ENCODE results near the gene CNBD2.

Gene CNBD2

GRCh38 chr20:35975576-35976373, 7.4 kb downstream of the CNBD2 start:
- DNase-seq (ENCODE audit: low read depth), result no peak
- TF ChIP-seq CTCF (IDR thresholded peaks at IDR 0.05; ENCODE audit: insufficient read depth, low read depth, low read length, missing control alignments), result no peak
- no peak overlapping the region for H3K4me3 ChIP-seq (ENCODE audit: low read depth, low read length)

- no peak overlapping the region for H3K4me3 ChIP-seq (ENCODE audit: low read depth, low read length)
- TF ChIP-seq CTCF (IDR thresholded peaks at IDR 0.05; ENCODE audit: insufficient read depth, low read depth, low read length, missing control alignments), result no peak
- no peak for DNase-seq (ENCODE audit: low read depth)
Observed at GRCh38 chr20:35978041-35978513, 9.7 kb downstream of the CNBD2 start.

- no peak for DNase-seq (ENCODE audit: low read depth)
- no peak overlapping the region for H3K4me3 ChIP-seq (ENCODE audit: low read depth, low read length)
- TF ChIP-seq CTCF (IDR thresholded peaks at IDR 0.05; ENCODE audit: insufficient read depth, low read depth, low read length, missing control alignments), result no peak
Observed at GRCh38 chr20:35979544-35979943, 11.2 kb downstream of the CNBD2 start.

- no peak for DNase-seq (ENCODE audit: low read depth)
- TF ChIP-seq CTCF (IDR thresholded peaks at IDR 0.05; ENCODE audit: insufficient read depth, low read depth, low read length, missing control alignments), result no peak
- H3K4me3 ChIP-seq (ENCODE audit: low read depth, low read length), result no peak overlapping the region
Observed at GRCh38 chr20:35981969-35982368, 13.6 kb downstream of the CNBD2 start.

- no peak for TF ChIP-seq CTCF (IDR thresholded peaks at IDR 0.05; ENCODE audit: insufficient read depth, low read depth, low read length, missing control alignments)
- DNase-seq (ENCODE audit: low read depth), result no peak
Observed at GRCh38 chr20:35984382-35984781, 16.0 kb downstream of the CNBD2 start.

GRCh38 chr20:35985806-35986205, 17.4 kb downstream of the CNBD2 start:
- H3K4me3 ChIP-seq (ENCODE audit: low read depth, low read length), result no peak overlapping the region
- no peak for DNase-seq (ENCODE audit: low read depth)
- no peak for TF ChIP-seq CTCF (IDR thresholded peaks at IDR 0.05; ENCODE audit: insufficient read depth, low read depth, low read length, missing control alignments)

More at GRCh38 chr20:35984382-35984781, 16.0 kb downstream of the CNBD2 start:
- no peak overlapping the region for H3K4me3 ChIP-seq (ENCODE audit: low read depth, low read length)
